B cell (primary cell): ENCODE data around the gene STRBP.

Source experiments
- CTCF ChIP-seq: fragments of 200-600 bp; IDR thresholded peaks from one replicate; pipeline ENCODE4 v1.8.0; 2022; ENCODE audit warnings: antibody characterized with exemption, mild to moderate bottlenecking
- EZH2 ChIP-seq: IDR thresholded peaks from 2 replicates; pipeline ENCODE4 v1.6.1; 2012; ENCODE audit warnings: borderline replicate concordance, low read depth, mild to moderate bottlenecking, moderate library complexity, low read length; ENCODE audit not compliant: insufficient read depth, poor library complexity, severe bottlenecking

- TF ChIP-seq EZH2: no peak
- no peak for TF ChIP-seq CTCF
Observed at GRCh38 chr9:123218831-123219230, 49.6 kb downstream of the STRBP start.
